Measurements from ENCODE around the gene CYTH4.

Gene CYTH4

GRCh38 chr22:37345863-37346504, 63.7 kb downstream of the CYTH4 start:
- DNase-seq (ENCODE audit: low read depth in 3 of 3) = no peak

GRCh38 chr22:37346505-37346895, 64.2 kb downstream of the CYTH4 start:
- no peak for DNase-seq (ENCODE audit: low read depth in 3 of 3)

- DNase-seq (ENCODE audit: low read depth in 3 of 3) = no peak
These were observed 66.9 kb downstream of the CYTH4 start for GRCh38 chr22:37349043-37349814.

GRCh38 chr22:37351232-37351631, 68.9 kb downstream of the CYTH4 start:
- no peak for DNase-seq (ENCODE audit: low read depth in 3 of 3)

GRCh38 chr22:37352481-37352880, 70.2 kb downstream of the CYTH4 start:
- DNase-seq (ENCODE audit: low read depth in 3 of 3) = no peak

- DNase-seq (ENCODE audit: low read depth in 3 of 3) = no peak
These were observed 71.5 kb downstream of the CYTH4 start for GRCh38 chr22:37353839-37354238.

- DNase-seq (ENCODE audit: low read depth in 3 of 3) = no peak
These were observed 72.0 kb downstream of the CYTH4 start for GRCh38 chr22:37354261-37354660.

GRCh38 chr22:37354670-37355069, 72.4 kb downstream of the CYTH4 start:
- DNase-seq (ENCODE audit: low read depth in 3 of 3) = no peak

- DNase-seq (ENCODE audit: low read depth in 3 of 3) = no peak
These were observed 72.9 kb downstream of the CYTH4 start for GRCh38 chr22:37355174-37355573.

GRCh38 chr22:37356922-37357321, 74.6 kb downstream of the CYTH4 start:
- DNase-seq (ENCODE audit: low read depth in 3 of 3) = no peak

GRCh38 chr22:37357446-37358075, 75.3 kb downstream of the CYTH4 start:
- DNase-seq (ENCODE audit: low read depth in 3 of 3) = no peak

- no peak for DNase-seq (ENCODE audit: low read depth in 3 of 3)
These were observed 76.1 kb downstream of the CYTH4 start for GRCh38 chr22:37358386-37358785.

- DNase-seq (ENCODE audit: low read depth in 3 of 3) = no peak
These were observed 76.6 kb downstream of the CYTH4 start for GRCh38 chr22:37358917-37359316.

- DNase-seq (ENCODE audit: low read depth in 3 of 3) = no peak
These were observed 80.3 kb downstream of the CYTH4 start for GRCh38 chr22:37362621-37363020.

GRCh38 chr22:37363261-37363992, 81.1 kb downstream of the CYTH4 start:
- DNase-seq (ENCODE audit: low read depth in 3 of 3) = no peak

Data from stimulated activated CD4-positive, alpha-beta T cell treated with anti-CD3 and anti-CD28 coated beads, TNF-alpha, amount 100 ng/mL, for 24 hours (primary cell).